GDM1 (cell line): ENCODE results near the gene HAS3.
A peak's percentile ranks its signal among the peaks of the same experiment; 100 is the strongest.
"Not testable (repeated sequence)": the region's sequence is repeated elsewhere in the genome, so short reads cannot be mapped to it uniquely, and the experiment has no call there.

ENCODE experiments used
- DNase-seq: peaks from one replicate; lab custom pipeline; 2025; lab: John Stamatoyannopoulos, UW

The HAS3 gene

GRCh38 chr16:69118468-69118867 lies 13.0 kb downstream of the HAS3 start:
- no peak for DNase-seq

DNA sequence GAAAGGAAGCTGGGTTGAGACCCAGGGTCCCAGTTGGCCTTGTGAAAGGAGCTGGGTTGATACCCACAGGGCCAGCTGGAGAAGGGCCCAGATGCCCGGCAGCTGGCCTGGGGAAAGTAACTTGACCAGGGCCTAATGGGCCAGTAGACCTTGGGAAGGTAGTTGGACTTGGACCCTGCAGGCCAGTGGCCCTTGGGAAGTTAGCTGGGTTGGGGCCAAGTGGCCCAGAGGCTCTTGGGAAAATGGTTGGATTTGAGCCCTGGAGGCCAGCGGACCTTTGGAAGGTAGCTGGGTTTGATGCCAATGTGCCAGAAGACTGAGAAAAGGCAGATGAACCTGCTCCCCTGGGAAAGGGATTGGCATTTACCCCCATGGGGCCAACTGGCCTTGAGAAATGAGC lies 13.5 kb downstream of the HAS3 start:
- DNase-seq = no peak

GRCh38 chr16:69119536-69119935 lies 14.1 kb downstream of the HAS3 start:
- DNase-seq = no peak

DNA sequence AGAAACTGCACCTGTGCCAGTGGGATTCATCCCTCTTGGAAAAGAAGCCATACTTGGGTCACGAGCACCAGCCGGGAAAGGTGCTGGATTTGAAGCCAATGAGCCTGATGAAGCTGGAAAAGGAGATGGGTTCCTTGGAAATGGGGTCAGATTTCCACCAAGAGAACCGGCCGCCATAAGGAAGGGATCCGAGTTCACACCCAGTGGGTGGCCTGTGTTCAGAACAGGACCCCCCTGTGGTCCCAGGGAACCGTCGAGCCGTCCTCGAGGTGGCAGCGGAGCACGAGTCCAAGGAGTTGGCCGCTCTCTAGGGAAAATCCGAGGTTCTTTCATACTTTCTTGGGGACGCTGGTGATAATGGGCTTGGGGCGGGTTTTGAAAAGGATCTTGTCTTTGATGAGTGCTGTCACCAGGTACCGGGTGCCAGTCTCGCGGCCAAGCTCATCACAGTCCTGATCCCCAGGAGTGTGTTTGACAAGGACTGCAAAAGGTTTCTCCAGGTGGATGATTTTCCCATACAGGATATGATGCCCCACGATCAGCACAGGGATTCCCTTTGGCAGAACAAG lies 14.7 kb downstream of the HAS3 start:
- no peak for DNase-seq

GRCh38 chr16:69123910-69124309 lies 18.5 kb downstream of the HAS3 start:
- DNase-seq = peak; percentile 16

DNA sequence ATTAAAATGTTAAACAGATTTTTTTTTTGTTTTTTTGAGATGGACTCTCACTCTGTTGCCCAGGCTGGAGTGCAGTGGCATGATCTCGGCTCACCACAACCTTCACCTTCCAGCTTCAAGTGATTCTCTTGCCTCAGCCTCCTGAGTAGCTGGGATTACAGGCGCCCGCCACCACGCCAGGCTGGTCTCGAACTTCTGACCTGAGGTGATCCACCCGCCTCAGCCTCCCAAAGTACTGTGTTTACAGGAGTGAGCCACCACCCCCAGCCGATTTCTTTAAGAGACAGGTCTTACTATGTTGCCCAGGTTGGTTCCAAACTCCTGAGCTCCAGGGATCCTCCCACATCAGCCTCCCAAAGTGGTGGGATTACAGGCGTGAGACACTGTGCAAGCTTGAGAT lies 19.0 kb downstream of the HAS3 start:
- not testable (repeated sequence) for DNase-seq

- DNase-seq = not testable (repeated sequence)
Measured at GRCh38 chr16:69124961-69125360, 19.5 kb downstream of the HAS3 start.

DNA sequence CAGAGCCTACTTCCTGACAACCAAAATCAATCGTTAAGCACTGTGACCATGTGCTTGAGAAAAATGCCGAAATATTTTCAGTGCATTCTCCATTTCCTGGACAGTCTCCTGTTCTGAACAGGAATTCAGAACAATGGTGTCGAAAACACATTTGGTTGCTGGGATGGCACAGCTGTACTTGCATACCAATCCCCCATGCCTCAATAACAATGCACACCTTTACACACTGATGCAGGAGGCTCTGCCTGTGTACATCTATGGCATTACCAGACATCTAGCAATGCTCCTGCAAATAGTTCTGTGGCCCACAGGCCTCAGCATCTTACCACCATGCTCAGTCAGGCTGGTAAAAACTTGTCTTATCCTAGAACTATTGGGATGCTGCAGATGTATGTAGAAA lies 20.8 kb downstream of the HAS3 start:
- no peak for DNase-seq

DNA sequence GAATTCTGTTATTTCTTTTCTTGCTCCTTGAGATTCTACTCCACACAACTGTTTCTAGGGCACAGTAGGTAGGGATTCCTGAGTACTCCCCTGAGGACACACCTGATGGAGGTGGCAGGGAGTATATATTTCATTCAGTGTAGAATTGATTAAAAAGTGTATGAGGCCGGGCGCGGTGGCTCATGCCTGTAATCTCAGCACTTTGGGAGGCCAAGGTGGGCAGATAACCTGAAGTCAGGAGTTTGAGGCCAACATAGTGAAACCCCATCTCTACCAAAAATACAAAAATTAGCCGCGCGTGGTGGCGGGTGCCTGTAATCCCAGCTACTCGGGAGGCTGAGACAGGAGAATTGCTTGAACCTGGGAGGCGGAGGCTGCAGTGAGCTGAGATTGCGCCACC lies 21.3 kb downstream of the HAS3 start:
- DNase-seq = not testable (repeated sequence)

- no peak for DNase-seq
Measured at GRCh38 chr16:69127966-69128510, 22.6 kb downstream of the HAS3 start.

GRCh38 chr16:69130461-69130860 lies 25.0 kb downstream of the HAS3 start:
- no peak for DNase-seq

- DNase-seq = no peak
Measured at GRCh38 chr16:69131167-69131838, 25.9 kb downstream of the HAS3 start.

DNA sequence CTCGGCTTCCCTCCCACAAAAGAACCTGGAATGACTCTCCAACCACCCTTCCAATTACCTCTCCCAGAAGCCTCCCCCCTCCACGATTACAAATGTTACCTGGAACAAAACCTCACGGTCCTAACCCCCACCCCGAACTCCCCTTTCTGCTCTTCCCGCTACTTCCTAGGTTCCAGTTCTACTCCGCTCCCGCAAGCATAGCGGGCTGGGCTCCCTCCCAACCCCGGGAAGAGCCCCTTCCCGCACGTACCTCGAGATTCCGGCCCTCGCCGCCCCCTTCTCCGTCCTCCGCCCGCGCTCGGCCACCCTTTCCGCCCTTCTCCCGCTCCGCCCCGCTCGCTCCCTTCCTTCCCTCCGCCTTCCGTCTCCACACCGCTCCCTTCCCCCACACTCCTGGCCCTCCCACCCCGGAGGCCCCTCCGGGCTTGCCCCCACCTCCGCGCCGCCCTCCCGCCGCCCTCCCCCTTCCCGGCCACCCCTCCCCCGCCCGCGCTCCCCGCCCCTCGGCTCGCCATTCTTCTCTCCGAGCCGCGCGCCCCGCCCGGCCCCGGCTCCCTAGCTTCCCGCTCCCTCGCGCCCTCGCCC lies 26.5 kb downstream of the HAS3 start:
- peak; percentile 57 for DNase-seq

- peak; percentile 57 for DNase-seq
Measured at GRCh38 chr16:69132424-69133252, 27.2 kb downstream of the HAS3 start, which contains the start of the genes CHTF8 and UTP4. TSS of gene CHTF8 (minus strand) at chr16:69132588. CDS start at chr16:69121458, 11,130 bp downstream. TSS of gene UTP4 (plus strand) at chr16:69132649. CDS start at chr16:69133460, 811 bp downstream.

- no peak for DNase-seq
Measured at GRCh38 chr16:69133373-69133954, 28.0 kb downstream of the HAS3 start.

GRCh38 chr16:69138608-69139007 lies 33.2 kb downstream of the HAS3 start:
- no peak for DNase-seq

GRCh38 chr16:69139464-69139863 lies 34.0 kb downstream of the HAS3 start:
- DNase-seq = not testable (repeated sequence)

DNA sequence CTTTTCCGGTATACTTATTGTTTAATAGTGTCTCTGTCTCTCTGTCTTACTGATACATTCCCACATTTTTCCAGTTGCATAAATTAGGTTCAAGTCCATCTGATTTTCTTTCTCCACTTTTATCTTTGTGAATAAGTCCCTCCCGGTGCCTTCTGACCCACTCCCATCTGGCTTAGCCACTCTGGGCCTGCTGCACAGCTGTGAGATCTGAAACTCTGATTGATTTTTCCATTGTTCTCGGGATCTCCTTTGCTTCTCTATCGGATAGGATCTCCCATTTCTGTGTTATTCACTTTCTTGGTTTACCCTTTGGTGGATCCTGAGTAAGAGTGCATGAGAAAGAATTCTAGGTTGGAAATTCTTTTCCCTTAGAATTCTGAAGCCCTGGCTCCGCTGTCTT lies 35.6 kb downstream of the HAS3 start:
- no peak for DNase-seq

GRCh38 chr16:69141936-69142335 lies 36.5 kb downstream of the HAS3 start:
- no peak for DNase-seq

DNA sequence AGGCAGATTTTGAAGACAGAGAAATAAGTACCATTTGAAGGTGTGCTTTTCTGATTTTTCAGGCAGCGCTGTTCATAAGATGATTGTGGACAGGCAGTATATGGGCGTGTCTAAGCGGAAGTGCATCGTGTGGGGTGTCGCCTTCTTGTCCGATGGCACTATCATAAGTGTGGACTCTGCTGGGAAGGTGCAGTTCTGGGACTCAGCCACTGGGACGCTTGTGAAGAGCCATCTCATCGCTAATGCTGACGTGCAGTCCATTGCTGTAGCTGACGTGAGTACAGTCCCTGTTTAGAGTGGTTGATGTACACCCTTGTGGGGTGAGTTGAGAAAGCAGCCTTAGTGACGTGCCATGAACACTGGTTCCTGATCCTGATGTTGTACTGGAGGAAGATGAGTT lies 37.7 kb downstream of the HAS3 start:
- no peak for DNase-seq

GRCh38 chr16:69145658-69146057 lies 40.2 kb downstream of the HAS3 start:
- no peak for DNase-seq

GRCh38 chr16:69149621-69150020 lies 44.2 kb downstream of the HAS3 start:
- DNase-seq = not testable (repeated sequence)
